ENCODE data around the gene CDKAL1.
A peak's percentile ranks its signal among the peaks of the same experiment; 100 is the strongest.

The CDKAL1 gene

GRCh38 chr6:20534295-20535262 lies at the start of gene CDKAL1:
CDKAL1 (plus strand) TSS chr6:20534457; CDS start chr6:20546351, 11,894 bp downstream.
- no peak for TF ChIP-seq SUZ12 (IDR thresholded peaks at IDR 0.05; ENCODE audit: extremely low read depth, insufficient read depth, insufficient read length)
- peak; percentile 90 for TF ChIP-seq YY1 (IDR thresholded peaks at IDR 0.05; ENCODE audit: insufficient read depth, insufficient read length)
- peaks cover 16% of the 10 kb centered on the region for H3K36me3 ChIP-seq (ENCODE audit: insufficient read depth, insufficient read length, low read length)
- peak; percentile 66 for DNase-seq (ENCODE audit: low read depth, low spot score)
- no peaks in the 10 kb centered on the region for H3K4me1 ChIP-seq (ENCODE audit: insufficient read depth, insufficient read length)
- no peaks in the 10 kb centered on the region for H3K9me3 ChIP-seq (ENCODE audit: insufficient read depth, low read length)
- no peaks in the 10 kb centered on the region for H3K27me3 ChIP-seq (ENCODE audit: insufficient read depth, insufficient read length)
- H3K9ac ChIP-seq (ENCODE audit: insufficient read length, low read depth), result peak within 1 kb of the TSS; percentile 81
- peak within 1 kb of the TSS; percentile 66 for H3K4me3 ChIP-seq (ENCODE audit: insufficient read length, low read depth)

DNA sequence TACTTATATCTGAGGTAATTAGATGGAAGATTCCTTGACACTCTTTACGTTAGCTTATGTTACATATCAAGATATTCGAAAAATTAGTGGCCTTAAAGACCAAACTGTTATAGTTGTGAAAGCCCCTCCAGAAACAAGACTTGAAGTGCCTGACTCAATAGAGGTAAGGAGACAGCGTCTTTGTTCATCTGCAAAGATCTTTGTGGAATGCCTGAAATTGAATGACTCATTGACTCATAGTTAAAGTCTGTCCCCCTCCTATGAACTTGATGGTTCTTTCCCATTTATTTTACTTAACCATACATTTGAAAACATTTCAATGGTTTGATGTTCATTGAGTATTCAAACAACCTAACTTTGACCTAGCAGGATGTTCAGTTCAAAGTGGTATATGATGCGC lies 47.6 kb upstream of the CDKAL1 start:
- no peaks in the 10 kb centered on the region for H3K27me3 ChIP-seq (ENCODE audit: insufficient read depth, insufficient read length)
- no peaks in the 10 kb centered on the region for H3K9me3 ChIP-seq (ENCODE audit: insufficient read depth, low read length)
- no peak for TF ChIP-seq SUZ12 (IDR thresholded peaks at IDR 0.05; ENCODE audit: extremely low read depth, insufficient read depth, insufficient read length)
- TF ChIP-seq YY1 (IDR thresholded peaks at IDR 0.05; ENCODE audit: insufficient read depth, insufficient read length), result no peak
- no peak for TF ChIP-seq ZNF274 (IDR thresholded peaks at IDR 0.05; ENCODE audit: low read depth, low read length)
- peaks cover 72% of the 10 kb centered on the region for H3K36me3 ChIP-seq (ENCODE audit: insufficient read depth, insufficient read length, low read length)
- no peak for DNase-seq (ENCODE audit: low read depth, low spot score)
- no peak overlapping the region for H3K9ac ChIP-seq (ENCODE audit: insufficient read length, low read depth)
- no peak overlapping the region for H3K4me3 ChIP-seq (ENCODE audit: insufficient read length, low read depth)
- H3K4me1 ChIP-seq (ENCODE audit: insufficient read depth, insufficient read length), result no peaks in the 10 kb centered on the region

- Histone ChIP-seq H3K4me1 (ENCODE audit: insufficient read depth, insufficient read length) (no peaks in the 10 kb centered on the region), H3K27me3 (ENCODE audit: insufficient read depth, insufficient read length) (no peaks in the 10 kb centered on the region), H3K9me3 (ENCODE audit: insufficient read depth, low read length) (no peaks in the 10 kb centered on the region), H3K9ac (ENCODE audit: insufficient read length, low read depth) (no peak overlapping the region), H3K36me3 (ENCODE audit: insufficient read depth, insufficient read length, low read length) (peaks cover 68% of the 10 kb centered on the region), H3K4me3 (ENCODE audit: insufficient read length, low read depth) (no peak overlapping the region)
- no peak for DNase-seq (ENCODE audit: low read depth, low spot score)
- TF ChIP-seq SUZ12 (IDR thresholded peaks at IDR 0.05; ENCODE audit: extremely low read depth, insufficient read depth, insufficient read length) (no peak), ZNF274 (IDR thresholded peaks at IDR 0.05; ENCODE audit: low read depth, low read length) (no peak), YY1 (IDR thresholded peaks at IDR 0.05; ENCODE audit: insufficient read depth, insufficient read length) (no peak)
These were observed 46.4 kb upstream of the CDKAL1 start for GRCh38 chr6:20487669-20488375.

GRCh38 chr6:20490591-20490990 lies 43.7 kb upstream of the CDKAL1 start:
- Histone ChIP-seq H3K9ac (ENCODE audit: insufficient read length, low read depth) (no peak overlapping the region), H3K4me1 (ENCODE audit: insufficient read depth, insufficient read length) (no peaks in the 10 kb centered on the region), H3K36me3 (ENCODE audit: insufficient read depth, insufficient read length, low read length) (peaks cover 50% of the 10 kb centered on the region), H3K4me3 (ENCODE audit: insufficient read length, low read depth) (no peak overlapping the region), H3K27me3 (ENCODE audit: insufficient read depth, insufficient read length) (no peaks in the 10 kb centered on the region), H3K9me3 (ENCODE audit: insufficient read depth, low read length) (no peaks in the 10 kb centered on the region)
- DNase-seq (ENCODE audit: low read depth, low spot score), result no peak
- TF ChIP-seq ZNF274 (IDR thresholded peaks at IDR 0.05; ENCODE audit: low read depth, low read length) (no peak), YY1 (IDR thresholded peaks at IDR 0.05; ENCODE audit: insufficient read depth, insufficient read length) (no peak), SUZ12 (IDR thresholded peaks at IDR 0.05; ENCODE audit: extremely low read depth, insufficient read depth, insufficient read length) (no peak)

- H3K9ac ChIP-seq (ENCODE audit: insufficient read length, low read depth), result no peak overlapping the region
- peaks cover 46% of the 10 kb centered on the region for H3K36me3 ChIP-seq (ENCODE audit: insufficient read depth, insufficient read length, low read length)
- H3K9me3 ChIP-seq (ENCODE audit: insufficient read depth, low read length), result no peaks in the 10 kb centered on the region
- TF ChIP-seq YY1 (IDR thresholded peaks at IDR 0.05; ENCODE audit: insufficient read depth, insufficient read length) (no peak), ZNF274 (IDR thresholded peaks at IDR 0.05; ENCODE audit: low read depth, low read length) (no peak), SUZ12 (IDR thresholded peaks at IDR 0.05; ENCODE audit: extremely low read depth, insufficient read depth, insufficient read length) (no peak)
- no peak overlapping the region for H3K4me3 ChIP-seq (ENCODE audit: insufficient read length, low read depth)
- H3K4me1 ChIP-seq (ENCODE audit: insufficient read depth, insufficient read length), result no peaks in the 10 kb centered on the region
- no peaks in the 10 kb centered on the region for H3K27me3 ChIP-seq (ENCODE audit: insufficient read depth, insufficient read length)
- DNase-seq (ENCODE audit: low read depth, low spot score), result no peak
These were observed 42.2 kb upstream of the CDKAL1 start for GRCh38 chr6:20492099-20492498.

GRCh38 chr6:20497216-20498040 lies 36.8 kb upstream of the CDKAL1 start:
- no peaks in the 10 kb centered on the region for H3K36me3 ChIP-seq (ENCODE audit: insufficient read depth, insufficient read length, low read length)

More at GRCh38 chr6:20497216-20498040, 36.8 kb upstream of the CDKAL1 start:
- TF ChIP-seq YY1 (IDR thresholded peaks at IDR 0.05; ENCODE audit: insufficient read depth, insufficient read length), result no peak
- TF ChIP-seq ZNF274 (IDR thresholded peaks at IDR 0.05; ENCODE audit: low read depth, low read length), result no peak
- no peak for TF ChIP-seq SUZ12 (IDR thresholded peaks at IDR 0.05; ENCODE audit: extremely low read depth, insufficient read depth, insufficient read length)
- Histone ChIP-seq H3K4me1 (ENCODE audit: insufficient read depth, insufficient read length) (no peaks in the 10 kb centered on the region), H3K27me3 (ENCODE audit: insufficient read depth, insufficient read length) (no peaks in the 10 kb centered on the region), H3K9me3 (ENCODE audit: insufficient read depth, low read length) (no peaks in the 10 kb centered on the region), H3K9ac (ENCODE audit: insufficient read length, low read depth) (no peak overlapping the region), H3K4me3 (ENCODE audit: insufficient read length, low read depth) (no peak overlapping the region)
- DNase-seq (ENCODE audit: low read depth, low spot score), result no peak
